ENCODE data around the gene CORO2A.

- TF ChIP-seq EZH2 (IDR thresholded peaks at IDR 0.05) (no peak), POLR2AphosphoS5 (IDR thresholded peaks at IDR 0.05; ENCODE audit: borderline replicate concordance, low read depth, low read length) (no peak)
Observed at GRCh38 chr9:98099346-98099745, 93.1 kb downstream of the CORO2A start.

Measured in SK-N-MC (cell line).